Measurements from ENCODE around the gene RXRA. TPM values are rescaled to one million over a fixed set of nuclear protein-coding genes. Genes with fewer than 3 reads are reported as not detected.

RXRA gene
- total and polyA plus RNA-seq, 2 of the 13 experiments (the other 11 are each of a cell fraction or from before 2014, with no cell fraction given) = 18.9 to 29.2 TPM

GRCh38 chr9:134286471-134287245 lies 39.6 kb upstream of the RXRA start:
- Histone ChIP-seq H2AFZ (ENCODE audit: low read length) (no peak overlapping the region), H3K27me3 (ENCODE audit: control insufficient read depth in 1 of 2, insufficient read depth in 2 of 2, low read length in 2 of 2) (peaks cover 11 to 65% of the 10 kb centered on the region in 2 experiments), H3K36me3 (replicated peaks in 1 of 2; ENCODE audit: control insufficient read depth in 1 of 2, insufficient read depth in 2 of 2, low read length in 2 of 2) (no peaks in the 10 kb centered on the region), H3K79me2 (ENCODE audit: insufficient read depth, low read length) (no peaks in the 10 kb centered on the region), H3K4me1 (ENCODE audit: insufficient read depth, low read length) (peaks cover 21% of the 10 kb centered on the region), H3K4me2 (ENCODE audit: low read depth, low read length) (peak overlapping the region; percentile 18; the same call in 1 of the 2 replicates), H3K9me3 (ENCODE audit: low read length) (no peaks in the 10 kb centered on the region), H3K27ac (ENCODE audit: extremely low read length, insufficient read depth, low read length) (no peak overlapping the region), H3K4me3 (replicated peaks in 1 of 3; ENCODE audit: insufficient read depth in 1 of 3, low read depth in 2 of 3, low read length in 3 of 3) (no peak overlapping the region; a peak in 1 of 6 replicates), H3K9ac (ENCODE audit: insufficient read depth, low read depth, low read length) (no peak overlapping the region), H4K20me1 (ENCODE audit: insufficient read depth, low read length) (no peaks in the 10 kb centered on the region)
- ChIA-PET POLR2A (no interaction called here), CTCF (ENCODE audit: low intra/inter-chr PET ratio, low total read pairs) (no interaction called here)
- intact Hi-C loops (cut with micrococcal nuclease; ENCODE audit: unreplicated experiment) (no loop called here), in situ Hi-C loops (cut with HindIII; ENCODE audit: extremely low pct_ligation_motif_present, low pct_unique_long_range_greater_than_20kb) (no loop called here)
- FAIRE-seq (no peak), ATAC-seq (peak; percentile 17; the same call in 1 of the 3 replicates), DNase-seq (ENCODE audit: low spot score) (no peak)
- no TSS peak for BruUV-seq (replicated peaks)
- 42% methylated on average over 19 of the region's 27 CpGs for WGBS (ENCODE audit: low lambda C conversion rate)
- no peak for TF ChIP-seq ZNF660 (CRISPR knock-in tag; IDR thresholded peaks at IDR 0.05; ENCODE audit: borderline replicate concordance, low read depth)
- TF ChIP-seq ZNF180 (CRISPR knock-in tag; IDR thresholded peaks at IDR 0.05; ENCODE audit: borderline replicate concordance, low read depth) = no peak
- no peak for TF ChIP-seq HOXA9 (CRISPR knock-in tag; IDR thresholded peaks at IDR 0.05; ENCODE audit: borderline replicate concordance)
- TF ChIP-seq POGZ (CRISPR knock-in tag; IDR thresholded peaks at IDR 0.05) = no peak
- TF ChIP-seq RARG (CRISPR knock-in tag; IDR thresholded peaks at IDR 0.05; ENCODE audit: low read depth) = no peak
- TF ChIP-seq ZNF687 (CRISPR knock-in tag; IDR thresholded peaks at IDR 0.05) = peak; percentile 30; the same call in 1 of the 2 replicates
- TF ChIP-seq, protein P1, sequence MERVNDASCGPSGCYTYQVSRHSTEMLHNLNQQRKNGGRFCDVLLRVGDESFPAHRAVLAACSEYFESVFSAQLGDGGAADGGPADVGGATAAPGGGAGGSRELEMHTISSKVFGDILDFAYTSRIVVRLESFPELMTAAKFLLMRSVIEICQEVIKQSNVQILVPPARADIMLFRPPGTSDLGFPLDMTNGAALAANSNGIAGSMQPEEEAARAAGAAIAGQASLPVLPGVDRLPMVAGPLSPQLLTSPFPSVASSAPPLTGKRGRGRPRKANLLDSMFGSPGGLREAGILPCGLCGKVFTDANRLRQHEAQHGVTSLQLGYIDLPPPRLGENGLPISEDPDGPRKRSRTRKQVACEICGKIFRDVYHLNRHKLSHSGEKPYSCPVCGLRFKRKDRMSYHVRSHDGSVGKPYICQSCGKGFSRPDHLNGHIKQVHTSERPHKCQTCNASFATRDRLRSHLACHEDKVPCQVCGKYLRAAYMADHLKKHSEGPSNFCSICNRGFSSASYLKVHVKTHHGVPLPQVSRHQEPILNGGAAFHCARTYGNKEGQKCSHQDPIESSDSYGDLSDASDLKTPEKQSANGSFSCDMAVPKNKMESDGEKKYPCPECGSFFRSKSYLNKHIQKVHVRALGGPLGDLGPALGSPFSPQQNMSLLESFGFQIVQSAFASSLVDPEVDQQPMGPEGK (CRISPR knock-in tag; IDR thresholded peaks at IDR 0.05) = 0 out of 2 replicates have a peak, but pooled peaks have one; percentile 23
- no peak for TF ChIP-seq ZNF124 (CRISPR knock-in tag; IDR thresholded peaks at IDR 0.05)
- peak; percentile 51; the same call in 1 of the 2 replicates for TF ChIP-seq ZNF546 (CRISPR knock-in tag; conservative IDR thresholded peaks at IDR 0.05)
- TF ChIP-seq ARID3A (IDR thresholded peaks at IDR 0.05; ENCODE audit: low read depth, low read length) = no peak
- TF ChIP-seq, protein P2, sequence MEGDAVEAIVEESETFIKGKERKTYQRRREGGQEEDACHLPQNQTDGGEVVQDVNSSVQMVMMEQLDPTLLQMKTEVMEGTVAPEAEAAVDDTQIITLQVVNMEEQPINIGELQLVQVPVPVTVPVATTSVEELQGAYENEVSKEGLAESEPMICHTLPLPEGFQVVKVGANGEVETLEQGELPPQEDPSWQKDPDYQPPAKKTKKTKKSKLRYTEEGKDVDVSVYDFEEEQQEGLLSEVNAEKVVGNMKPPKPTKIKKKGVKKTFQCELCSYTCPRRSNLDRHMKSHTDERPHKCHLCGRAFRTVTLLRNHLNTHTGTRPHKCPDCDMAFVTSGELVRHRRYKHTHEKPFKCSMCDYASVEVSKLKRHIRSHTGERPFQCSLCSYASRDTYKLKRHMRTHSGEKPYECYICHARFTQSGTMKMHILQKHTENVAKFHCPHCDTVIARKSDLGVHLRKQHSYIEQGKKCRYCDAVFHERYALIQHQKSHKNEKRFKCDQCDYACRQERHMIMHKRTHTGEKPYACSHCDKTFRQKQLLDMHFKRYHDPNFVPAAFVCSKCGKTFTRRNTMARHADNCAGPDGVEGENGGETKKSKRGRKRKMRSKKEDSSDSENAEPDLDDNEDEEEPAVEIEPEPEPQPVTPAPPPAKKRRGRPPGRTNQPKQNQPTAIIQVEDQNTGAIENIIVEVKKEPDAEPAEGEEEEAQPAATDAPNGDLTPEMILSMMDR (CRISPR knock-in tag; IDR thresholded peaks at IDR 0.05) = peak; percentile 28
- no peak for TF ChIP-seq FLYWCH1 (CRISPR knock-in tag; IDR thresholded peaks at IDR 0.05)
